Ishikawa (cell line): ENCODE measurements around the gene P4HTM.

ENCODE experiments used
- EP300 ChIP-seq: IDR thresholded peaks from 2 replicates; pipeline ENCODE4 v1.6.1; 2012; ENCODE audit warnings: borderline replicate concordance
- FOXM1 ChIP-seq: IDR thresholded peaks from 2 replicates; pipeline ENCODE4 v1.6.1; 2012; ENCODE audit warnings: low read depth, borderline replicate concordance
- NFIC ChIP-seq: IDR thresholded peaks from 2 replicates; pipeline ENCODE4 v1.6.1; 2012
- RAD21 ChIP-seq: IDR thresholded peaks from 2 replicates; pipeline ENCODE4 v1.6.1; 2012; ENCODE audit warnings: low read depth
- TAF1 ChIP-seq: IDR thresholded peaks from 2 replicates; pipeline ENCODE4 v1.6.1; 2012; ENCODE audit warnings: low read depth, mild to moderate bottlenecking
- TCF12 ChIP-seq: IDR thresholded peaks from 2 replicates; pipeline ENCODE4 v1.6.1; 2012; ENCODE audit warnings: low read depth
- YY1 ChIP-seq: IDR thresholded peaks from 2 replicates; pipeline ENCODE4 v1.6.1; 2012; ENCODE audit warnings: low read depth
- ZBTB7A ChIP-seq: IDR thresholded peaks from 2 replicates; pipeline ENCODE4 v1.6.1; 2012; ENCODE audit warnings: low read depth
- TF ChIP-seq, protein P1 (sequence below): IDR thresholded peaks from 2 replicates; pipeline ENCODE4 v1.6.1; 2012
- TF ChIP-seq, protein P2 (sequence below): IDR thresholded peaks from 2 replicates; pipeline ENCODE4 v1.6.1; 2012; ENCODE audit warnings: low read depth, mild to moderate bottlenecking

DNA sequence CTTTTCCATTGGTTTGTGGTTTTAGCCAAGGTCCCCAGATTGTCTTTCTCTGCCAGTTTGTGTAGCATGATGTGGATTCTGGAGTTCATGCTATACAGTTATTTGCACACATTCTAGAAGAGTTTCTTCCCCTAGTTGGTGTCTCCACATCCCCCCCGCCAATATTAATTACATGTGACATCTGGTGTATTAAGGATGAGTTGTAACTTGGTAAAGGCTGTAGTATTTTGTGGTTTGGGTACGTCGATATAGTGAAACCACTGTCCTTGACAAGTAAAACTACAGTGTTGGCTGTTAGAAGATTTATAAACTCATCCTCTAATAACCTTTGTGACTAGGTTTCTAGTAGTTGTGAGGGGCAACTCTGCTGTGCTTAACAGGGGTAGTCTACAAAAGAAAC lies 23.7 kb upstream of the P4HTM start:
- TF ChIP-seq, protein P1, sequence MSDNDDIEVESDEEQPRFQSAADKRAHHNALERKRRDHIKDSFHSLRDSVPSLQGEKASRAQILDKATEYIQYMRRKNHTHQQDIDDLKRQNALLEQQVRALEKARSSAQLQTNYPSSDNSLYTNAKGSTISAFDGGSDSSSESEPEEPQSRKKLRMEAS: no peak
- TF ChIP-seq RAD21: no peak
- TF ChIP-seq EP300: no peak
- no peak for TF ChIP-seq NFIC
- TF ChIP-seq, protein P2, sequence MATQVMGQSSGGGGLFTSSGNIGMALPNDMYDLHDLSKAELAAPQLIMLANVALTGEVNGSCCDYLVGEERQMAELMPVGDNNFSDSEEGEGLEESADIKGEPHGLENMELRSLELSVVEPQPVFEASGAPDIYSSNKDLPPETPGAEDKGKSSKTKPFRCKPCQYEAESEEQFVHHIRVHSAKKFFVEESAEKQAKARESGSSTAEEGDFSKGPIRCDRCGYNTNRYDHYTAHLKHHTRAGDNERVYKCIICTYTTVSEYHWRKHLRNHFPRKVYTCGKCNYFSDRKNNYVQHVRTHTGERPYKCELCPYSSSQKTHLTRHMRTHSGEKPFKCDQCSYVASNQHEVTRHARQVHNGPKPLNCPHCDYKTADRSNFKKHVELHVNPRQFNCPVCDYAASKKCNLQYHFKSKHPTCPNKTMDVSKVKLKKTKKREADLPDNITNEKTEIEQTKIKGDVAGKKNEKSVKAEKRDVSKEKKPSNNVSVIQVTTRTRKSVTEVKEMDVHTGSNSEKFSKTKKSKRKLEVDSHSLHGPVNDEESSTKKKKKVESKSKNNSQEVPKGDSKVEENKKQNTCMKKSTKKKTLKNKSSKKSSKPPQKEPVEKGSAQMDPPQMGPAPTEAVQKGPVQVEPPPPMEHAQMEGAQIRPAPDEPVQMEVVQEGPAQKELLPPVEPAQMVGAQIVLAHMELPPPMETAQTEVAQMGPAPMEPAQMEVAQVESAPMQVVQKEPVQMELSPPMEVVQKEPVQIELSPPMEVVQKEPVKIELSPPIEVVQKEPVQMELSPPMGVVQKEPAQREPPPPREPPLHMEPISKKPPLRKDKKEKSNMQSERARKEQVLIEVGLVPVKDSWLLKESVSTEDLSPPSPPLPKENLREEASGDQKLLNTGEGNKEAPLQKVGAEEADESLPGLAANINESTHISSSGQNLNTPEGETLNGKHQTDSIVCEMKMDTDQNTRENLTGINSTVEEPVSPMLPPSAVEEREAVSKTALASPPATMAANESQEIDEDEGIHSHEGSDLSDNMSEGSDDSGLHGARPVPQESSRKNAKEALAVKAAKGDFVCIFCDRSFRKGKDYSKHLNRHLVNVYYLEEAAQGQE: no peak
- no peak for TF ChIP-seq TCF12
- no peak for TF ChIP-seq ZBTB7A
- TF ChIP-seq YY1: no peak
- no peak for TF ChIP-seq TAF1
- TF ChIP-seq FOXM1: no peak
